NCI-H226 (cell line): ENCODE measurements around the gene RCE1.

Experiments
- DNase-seq: peaks from one replicate; pipeline ENCODE4 v3.0.0-alpha.2; 2015

RCE1 gene

GRCh38 chr11:66857927-66858185, 14.6 kb downstream of the RCE1 start:
- no peak for DNase-seq

- no peak for DNase-seq
Observed at GRCh38 chr11:66858186-66858938, 15.1 kb downstream of the RCE1 start.

- no peak for DNase-seq
Observed at GRCh38 chr11:66858939-66859685, 15.9 kb downstream of the RCE1 start.

- DNase-seq, result no peak
Observed at GRCh38 chr11:66859686-66860448, 16.6 kb downstream of the RCE1 start.

- no peak for DNase-seq
Observed at GRCh38 chr11:66860449-66860831, 17.2 kb downstream of the RCE1 start.

- no peak for DNase-seq
Observed at GRCh38 chr11:66861038-66861773, 18.0 kb downstream of the RCE1 start.

- DNase-seq, result no peak
Observed at GRCh38 chr11:66861774-66862558, 18.7 kb downstream of the RCE1 start.

- DNase-seq, result no peak
Observed at GRCh38 chr11:66862559-66863037, 19.4 kb downstream of the RCE1 start.

GRCh38 chr11:66863428-66864125, 20.3 kb downstream of the RCE1 start:
- no peak for DNase-seq

- no peak for DNase-seq
Observed at GRCh38 chr11:66864172-66864901, 21.1 kb downstream of the RCE1 start.

GRCh38 chr11:66864924-66865697, 21.9 kb downstream of the RCE1 start:
- no peak for DNase-seq

- DNase-seq, result no peak
Observed at GRCh38 chr11:66866007-66866406, 22.8 kb downstream of the RCE1 start.

GRCh38 chr11:66866511-66866986, 23.3 kb downstream of the RCE1 start:
- DNase-seq, result no peak

GRCh38 chr11:66867425-66868040, 24.3 kb downstream of the RCE1 start:
- DNase-seq, result no peak

- no peak for DNase-seq
Observed at GRCh38 chr11:66868082-66868725, 25.0 kb downstream of the RCE1 start.

GRCh38 chr11:66868726-66869566, 25.7 kb downstream of the RCE1 start:
- DNase-seq, result peak; percentile 58

- no peak for DNase-seq
Observed at GRCh38 chr11:66869567-66869870, 26.3 kb downstream of the RCE1 start.

GRCh38 chr11:66870131-66870530, 26.9 kb downstream of the RCE1 start:
- DNase-seq, result no peak
